H1 (cell line): ENCODE results near the gene CALML5. TPM values are rescaled to one million over a fixed set of nuclear protein-coding genes. Genes with fewer than 3 reads are reported as not detected.
A peak's percentile ranks its signal among the peaks of the same experiment; 100 is the strongest.

Experiments used
- CTCF ChIA-PET: fragments of 300-600 bp; sonication (Branson Sonifier 250); formaldehyde crosslinking; loops from one replicate; lab custom pipeline; 2021; ENCODE audit not compliant: partially characterized antibody; lab: Charles Lee
- POLR2A ChIA-PET: fragments of 300-600 bp; sonication (Branson Sonifier 250); formaldehyde crosslinking; loops from one replicate; lab custom pipeline; 2021; ENCODE audit warnings: inconsistent platforms; ENCODE audit not compliant: partially characterized antibody; lab: Charles Lee
- DNase-seq, 2 experiments: peaks; one replicate each; pipeline versions ENCODE4 v3.0.0 to v3.0.0-alpha.2; 2010 to 2022; ENCODE audit warnings: low spot score in 2 of 2, low read depth in 1 of 2, mixed read lengths in 1 of 2
- FAIRE-seq: peaks from 2 replicates; lab custom pipeline; 2011; peaks lifted over from hg19 to GRCh38; lab: Jason Lieb, UNC
- H2AFZ ChIP-seq: 2 replicates; pipeline ENCODE4 v1.8.1; 2012; ENCODE audit warnings: low read length, inconsistent platforms
- H2AK5ac ChIP-seq: 2 replicates; pipeline ENCODE4 v1.6.1; 2013; ENCODE audit warnings: low read depth, low read length
- H2BK120ac ChIP-seq: replicated peaks from 2 replicates; pipeline ENCODE3; 2013; ENCODE audit warnings: low read depth, low read length, inconsistent platforms
- H2BK12ac ChIP-seq: 2 replicates; pipeline ENCODE4 v1.6.1; 2013; ENCODE audit warnings: low read depth, low read length
- H2BK15ac ChIP-seq: 2 replicates; pipeline ENCODE4 v1.6.1; 2013; ENCODE audit warnings: low read length
- H2BK20ac ChIP-seq: 2 replicates; pipeline ENCODE4 v1.6.1; 2013; ENCODE audit warnings: low read length
- H2BK5ac ChIP-seq: 2 replicates; pipeline ENCODE4 v1.6.1; 2013; ENCODE audit warnings: low read depth, low read length
- H3K14ac ChIP-seq: 2 replicates; pipeline ENCODE4 v1.6.1; 2013; ENCODE audit warnings: inconsistent platforms; ENCODE audit not compliant: insufficient read length
- H3K18ac ChIP-seq: 2 replicates; pipeline ENCODE4 v1.6.1; 2013; ENCODE audit warnings: low read length; ENCODE audit errors: extremely low read depth
- H3K23ac ChIP-seq: 2 replicates; pipeline ENCODE4 v1.6.1; 2013; ENCODE audit warnings: inconsistent platforms; ENCODE audit not compliant: insufficient read length
- H3K23me2 ChIP-seq: 2 replicates; pipeline ENCODE4 v1.6.1; 2013; ENCODE audit warnings: low read depth, low read length
- H3K27ac ChIP-seq: 2 replicates; pipeline ENCODE4 v1.6.1; 2011; ENCODE audit warnings: low read depth, low read length, inconsistent platforms
- H3K27me3 ChIP-seq, 4 experiments: replicated peaks in 1 of 4; 1 replicate in 1 of 4; 2 replicates in 3 of 4; pipeline versions ENCODE4 v1.6.1 to v1.8.1; 2011 to 2013; ENCODE audit warnings: low read length in 3 of 4, mild to moderate bottlenecking in 3 of 4, inconsistent platforms in 2 of 4, mixed read lengths in 2 of 4, moderate library complexity in 1 of 4; ENCODE audit not compliant: control insufficient read depth in 3 of 4, insufficient read depth in 3 of 4; ENCODE audit errors: extremely low read depth in 1 of 4
- H3K36me3 ChIP-seq, 4 experiments: 2 replicates each; pipeline versions ENCODE4 v1.6.1 to v1.8.1; 2011 to 2013; ENCODE audit warnings: mild to moderate bottlenecking in 4 of 4, low read length in 3 of 4, moderate library complexity in 2 of 4, control low read depth in 1 of 4, inconsistent platforms in 1 of 4; ENCODE audit not compliant: insufficient read depth in 4 of 4, control insufficient read depth in 2 of 4
- H3K4ac ChIP-seq: replicated peaks from 2 replicates; pipeline ENCODE3; 2013; ENCODE audit warnings: low read length, low read depth, mixed read lengths, inconsistent platforms; ENCODE audit not compliant: insufficient read length
- H3K4me1 ChIP-seq, 4 experiments: replicated peaks in 1 of 4; 1 replicate in 1 of 4; 2 replicates in 3 of 4; pipeline versions ENCODE4 v1.6.1 to v1.8.1; 2011 to 2013; ENCODE audit warnings: low read length in 3 of 4, inconsistent platforms in 2 of 4, mixed read lengths in 1 of 4; ENCODE audit not compliant: insufficient read depth in 4 of 4, control insufficient read depth in 3 of 4
- H3K4me2 ChIP-seq, 2 experiments: 2 replicates each; pipeline versions ENCODE4 v1.6.1 to v1.8.1; 2011 to 2013; ENCODE audit warnings: low read depth in 2 of 2, low read length in 2 of 2, control low read depth in 1 of 2, inconsistent platforms in 1 of 2, mild to moderate bottlenecking in 1 of 2; ENCODE audit not compliant: insufficient read depth in 1 of 2
- H3K4me3 ChIP-seq, 4 experiments: fragments of 200-600, 300-600 bp in 1 of 4; sonication (generic), shearing (Covaris generic), sonication (Bioruptor Twin) in 1 of 4; 2 replicates each; pipeline versions ENCODE4 v1.5.1 to v1.8.1; 2011 to 2016; ENCODE audit warnings: low read length in 4 of 4, low read depth in 3 of 4, control low read depth in 2 of 4, inconsistent platforms in 2 of 4, mild to moderate bottlenecking in 2 of 4, mixed read lengths in 1 of 4, moderate library complexity in 1 of 4; ENCODE audit not compliant: insufficient read depth in 2 of 4; ENCODE audit errors: extremely low read depth in 1 of 4
- H3K56ac ChIP-seq: replicated peaks from 2 replicates; pipeline ENCODE3; 2013; ENCODE audit warnings: low read depth, mild to moderate bottlenecking, mixed read lengths, low read length, inconsistent platforms; ENCODE audit not compliant: insufficient read length
- H3K79me1 ChIP-seq: 2 replicates; pipeline ENCODE4 v1.6.1; 2013; ENCODE audit warnings: low read depth, low read length, control low read depth
- H3K79me2 ChIP-seq, 2 experiments: 2 replicates each; pipeline versions ENCODE4 v1.6.1 to v1.8.1; 2012 to 2013; ENCODE audit warnings: low read length in 2 of 2, mild to moderate bottlenecking in 2 of 2, inconsistent platforms in 1 of 2; ENCODE audit not compliant: insufficient read depth in 2 of 2, control insufficient read depth in 1 of 2
- H3K9ac ChIP-seq, 4 experiments: replicated peaks in 1 of 4; 1 replicate in 1 of 4; 2 replicates in 3 of 4; pipeline versions ENCODE4 v1.6.1 to v1.8.1; 2011 to 2013; ENCODE audit warnings: low read depth in 3 of 4, low read length in 3 of 4, control low read depth in 2 of 4, mild to moderate bottlenecking in 2 of 4, moderate library complexity in 2 of 4, inconsistent platforms in 1 of 4; ENCODE audit errors: extremely low read depth in 1 of 4
- H3K9me3 ChIP-seq, 2 experiments: 2 replicates each; pipeline versions ENCODE4 v1.6.1 to v1.8.1; 2012 to 2013; ENCODE audit warnings: mild to moderate bottlenecking in 2 of 2, moderate library complexity in 2 of 2, control low read depth in 1 of 2, inconsistent platforms in 1 of 2, low read depth in 1 of 2, low read length in 1 of 2, mixed read lengths in 1 of 2; ENCODE audit not compliant: insufficient read depth in 2 of 2
- H4K20me1 ChIP-seq, 2 experiments: replicated peaks in 1 of 2; 2 replicates each; pipeline versions ENCODE3 to v1.8.1; 2011 to 2013; ENCODE audit warnings: inconsistent platforms in 2 of 2, low read length in 2 of 2, mild to moderate bottlenecking in 1 of 2; ENCODE audit not compliant: insufficient read depth in 2 of 2, control insufficient read depth in 1 of 2
- H4K5ac ChIP-seq: 2 replicates; pipeline ENCODE4 v1.6.1; 2013; ENCODE audit warnings: low read length, low read depth, mixed read lengths, inconsistent platforms; ENCODE audit not compliant: insufficient read length
- H4K8ac ChIP-seq: 2 replicates; pipeline ENCODE4 v1.8.0; 2013; ENCODE audit warnings: mild to moderate bottlenecking, moderate library complexity, low read length, inconsistent platforms; ENCODE audit not compliant: insufficient read depth; ENCODE audit errors: extremely low read depth
- H4K91ac ChIP-seq: replicated peaks from 2 replicates; pipeline ENCODE3; 2013; ENCODE audit warnings: low read length, mixed read lengths, inconsistent platforms; ENCODE audit not compliant: insufficient read length
- CBX5 ChIP-seq: fragments of 300-800, 300-1000 bp; sonication (generic); IDR thresholded peaks from 2 replicates; pipeline ENCODE4 v1.7.1; 2016; ENCODE audit warnings: antibody characterized with exemption, low read length, low read depth
- CREB1 ChIP-seq: IDR thresholded peaks from 2 replicates; pipeline ENCODE4 v1.6.1; 2012; ENCODE audit warnings: inconsistent platforms
- EGR1 ChIP-seq: IDR thresholded peaks from 2 replicates; pipeline ENCODE4 v1.6.1; 2011; ENCODE audit warnings: low read depth, low read length, borderline replicate concordance
- EP300 ChIP-seq, 2 experiments: IDR thresholded peaks; 1 replicate in 1 of 2; 2 replicates in 1 of 2; pipeline ENCODE4 v1.6.1; 2011 to 2012; ENCODE audit warnings: low read depth in 2 of 2, low read length in 2 of 2, mild to moderate bottlenecking in 2 of 2, borderline replicate concordance in 1 of 2, inconsistent platforms in 1 of 2, moderate library complexity in 1 of 2
- GTF2F1 ChIP-seq: IDR thresholded peaks from 2 replicates; pipeline ENCODE4 v1.6.1; 2012; ENCODE audit warnings: low read depth, low read length, improper control_type of control experiment, borderline replicate concordance
- SUZ12 ChIP-seq: fragments of 200-600 bp; sonication (generic); IDR thresholded peaks from 2 replicates; pipeline ENCODE4 v1.6.1; 2012; ENCODE audit warnings: mild to moderate bottlenecking, inconsistent platforms, low read length, moderate library complexity, mixed read lengths
- WGBS, 2 experiments: shearing (Covaris generic) in 1 of 2; methylation state at CpG; one replicate each; pipeline versions ENCODE4 v1.1.6 to v1.1.7; 2013 to 2015; ENCODE audit warnings: low lambda C conversion rate in 2 of 2, mixed read lengths in 2 of 2, inconsistent platforms in 1 of 2, low coverage in 1 of 2, missing lambda C conversion rate in 1 of 2; ENCODE audit not compliant: insufficient replicate concordance in 2 of 2, insufficient coverage in 1 of 2, insufficient read length in 1 of 2; ENCODE audit errors: extremely low coverage in 1 of 2, missing lambda C conversion rate in 1 of 2; 5-methylcytosine and 5-hydroxymethylcytosine counted together
- polyA plus RNA-seq, 7 experiments: library from polyadenylated mRNA; depleted of rRNA in 3 of 7; stranded (reverse) in 5 of 7; unstranded in 2 of 7; fragments of >200 nt in 5 of 7; fragments of 200-250 nt in 2 of 7; gene quantifications; 1 replicate in 5 of 7; 2 replicates in 1 of 7; 4 replicates in 1 of 7; pipeline versions ENCODE4 v1.2.1 to v1.2.3, GENCODE V29; 2011 to 2013; ENCODE audit warnings: missing spikeins in 2 of 7, mixed read lengths in 2 of 7
- total RNA-seq: library from RNA; stranded (reverse); fragmentation: NEBNext Ultra II Directional; extraction: Animal tissue kit (Norgen Biotek cat#: 25700); gene quantifications from 2 replicates; pipeline ENCODE4 v1.2.1, GENCODE V29; 2021

Gene CALML5
- total and polyA plus RNA-seq, 2 of the 8 experiments (the other 6 are each of a cell fraction or from before 2014, with no cell fraction given) = not detected

DNA sequence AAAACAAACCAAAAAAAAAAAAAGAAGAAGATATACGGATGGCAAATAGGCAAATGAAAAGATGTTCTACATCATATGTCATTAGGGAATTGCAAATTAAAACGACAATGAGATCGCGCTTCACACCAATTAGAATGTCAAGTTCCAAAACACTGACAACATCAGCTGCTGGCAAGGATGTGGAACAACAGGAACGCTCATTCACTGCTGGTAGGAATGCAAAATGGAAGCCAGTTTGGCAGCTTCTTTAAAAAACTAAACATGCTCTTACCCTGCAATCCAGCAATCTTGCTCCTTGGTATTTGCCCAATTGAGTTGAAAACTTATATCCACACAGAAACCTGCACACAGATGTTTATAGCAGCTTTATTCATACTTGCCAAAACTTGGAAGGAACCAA is 34.8 kb downstream of the CALML5 start:
- 85% methylated on average over 5 of the region's 5 CpGs; no CpG with 5 or more reads in 1 of the 2 experiments for WGBS, 2 experiments
- Histone ChIP-seq H4K20me1 (no peaks in the 10 kb centered on the region), H3K56ac (no peak overlapping the region), H3K79me2 (no peaks in the 10 kb centered on the region), H3K23ac (no peak overlapping the region), H3K4me3 (no peak overlapping the region), H3K23me2 (peaks cover 8% of the 10 kb centered on the region; the same call in 1 of the 2 replicates), H2BK120ac (no peak overlapping the region), H2AFZ (no peak overlapping the region), H3K4me2 (no peak overlapping the region), H2BK5ac (no peak overlapping the region), H4K91ac (no peak overlapping the region), H3K9ac (no peak overlapping the region), H3K27ac (no peak overlapping the region), H3K27me3 (peaks cover 0 to 4% (median 0%) of the 10 kb centered on the region in 4 experiments; a peak in 1 of 7 replicates), H2AK5ac (no peak overlapping the region; the same call in 1 of the 2 replicates), H3K79me1 (no peaks in the 10 kb centered on the region), H3K4me1 (peaks cover 8 to 18% (median 14%) of the 10 kb centered on the region in 4 experiments), H4K5ac (no peak overlapping the region), H2BK15ac (no peak overlapping the region), H3K36me3 (peaks cover 0 to 14% (median 9%) of the 10 kb centered on the region in 4 experiments; a peak in 6 of 8 replicates), H3K4ac (no peak overlapping the region), H3K9me3 (peaks cover 12 to 13% of the 10 kb centered on the region in 2 experiments), H3K18ac (no peak overlapping the region), H3K14ac (no peak overlapping the region), H4K8ac (no peak overlapping the region), H2BK12ac (no peak overlapping the region; the same call in 1 of the 2 replicates), H2BK20ac (peak overlapping the region; percentile 62; the same call in 1 of the 2 replicates)
- CTCF ChIA-PET = interaction anchor here (0.6 to 4.7 kb wide), 7 partner anchors 9 to 159 kb away, joined by 3 to 25 read pairs (median 3); no protein-coding TSS in a partner anchor
- TF ChIP-seq CREB1 = no peak
- no peak for TF ChIP-seq GTF2F1
- TF ChIP-seq CBX5 = no peak
- no peak for TF ChIP-seq EP300 (IDR thresholded peaks at IDR 0.05; ENCODE audit: borderline replicate concordance in 1 of 2, low read depth in 2 of 2, low read length in 2 of 2)
- no peak for TF ChIP-seq EGR1
- no peak for TF ChIP-seq SUZ12
- FAIRE-seq (no peak), DNase-seq (no peak)
- POLR2A ChIA-PET = interaction anchor here (1.3 to 4.6 kb wide), 3 partner anchors 9 to 17 kb away, joined by 3 to 44 read pairs (median 9); no protein-coding TSS in a partner anchor
